HG03521 (cell line): ENCODE measurements around the gene C1QTNF9B.
"Not testable (repeated sequence)": the region's sequence is repeated elsewhere in the genome, so short reads cannot be mapped to it uniquely, and the experiment has no call there.

Source experiments
- ATAC-seq: cut with Tn5 transposase; IDR thresholded peaks from one replicate; pipeline ENCODE4 v1.9.1; 2021; ENCODE audit warnings: mild to moderate bottlenecking, moderate library complexity; ENCODE audit not compliant: unreplicated experiment

Gene C1QTNF9B

DNA sequence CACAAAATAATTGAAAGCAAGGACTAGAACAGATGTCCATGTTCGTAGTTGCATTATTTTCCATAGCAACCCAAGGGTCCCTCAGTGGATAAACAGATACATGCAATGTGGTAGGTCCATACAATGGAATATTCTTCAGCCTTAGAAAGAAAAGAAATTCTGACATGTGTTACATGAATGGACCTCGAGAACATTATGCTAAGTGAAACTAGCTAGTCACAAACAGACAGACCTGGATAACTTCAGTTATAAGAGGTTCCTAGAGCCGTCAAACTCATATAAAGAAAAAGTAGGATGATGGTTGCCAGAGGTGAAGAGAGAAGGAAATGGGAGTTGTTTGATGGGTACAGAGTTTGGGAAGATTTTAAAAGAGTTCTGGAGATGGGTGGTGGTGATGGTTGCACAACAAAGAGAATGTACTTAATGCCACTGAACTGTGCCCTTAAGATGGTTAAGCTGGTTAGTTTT is at the start of gene C1QTNF9B:
Gene C1QTNF9B, minus strand, starts transcription at position 51 of the 468 bp plus-strand sequence.
- not testable (repeated sequence) for ATAC-seq

- no peak for ATAC-seq
These were observed 49.6 kb upstream of the C1QTNF9B start for GRCh38 chr13:23946900-23947299.

- ATAC-seq: no peak
These were observed 48.8 kb upstream of the C1QTNF9B start for GRCh38 chr13:23946067-23946466.

- no peak for ATAC-seq
These were observed 48.3 kb upstream of the C1QTNF9B start for GRCh38 chr13:23945612-23946011.

- no peak for ATAC-seq
These were observed 43.9 kb upstream of the C1QTNF9B start for GRCh38 chr13:23941211-23941610.

DNA sequence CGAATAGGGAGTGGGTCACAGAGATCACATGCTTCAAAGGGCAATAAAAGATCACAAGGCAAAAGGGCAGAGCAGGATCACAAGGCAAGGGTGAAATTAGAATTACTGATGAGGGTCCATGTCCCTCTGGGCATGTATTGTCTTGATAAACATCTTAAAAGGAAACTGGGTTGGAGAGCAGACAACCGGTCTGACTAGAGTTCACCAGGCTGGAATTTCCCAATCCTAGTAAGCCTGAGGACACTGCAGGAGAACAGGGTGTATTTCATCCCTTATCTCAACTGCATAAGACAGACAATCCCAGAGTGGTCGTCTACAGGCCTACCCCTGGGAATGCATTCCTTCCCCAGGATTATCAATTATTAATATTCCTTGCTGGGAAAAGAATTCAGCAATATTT is 42.4 kb upstream of the C1QTNF9B start:
- not testable (repeated sequence) for ATAC-seq

DNA sequence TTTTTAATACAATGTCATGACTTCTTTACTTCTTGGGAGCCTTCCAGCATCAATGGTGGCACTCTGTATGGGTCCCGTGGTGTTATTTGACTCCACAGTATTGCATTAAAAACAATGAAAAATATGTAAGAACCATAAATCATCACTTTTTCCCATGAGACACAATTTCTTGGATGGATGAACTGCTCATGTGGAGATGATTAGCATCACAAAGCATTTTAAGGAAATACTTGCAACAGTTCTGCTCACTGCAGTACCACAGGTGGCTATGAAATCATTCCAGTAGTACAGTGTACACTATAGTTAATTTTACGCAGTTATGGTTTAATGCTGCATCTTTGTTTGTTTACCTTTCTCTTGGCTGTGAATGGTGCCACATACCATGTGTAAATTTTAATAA is 37.2 kb upstream of the C1QTNF9B start:
- no peak for ATAC-seq

- ATAC-seq: no peak
These were observed 31.7 kb upstream of the C1QTNF9B start for GRCh38 chr13:23928985-23929384.

DNA sequence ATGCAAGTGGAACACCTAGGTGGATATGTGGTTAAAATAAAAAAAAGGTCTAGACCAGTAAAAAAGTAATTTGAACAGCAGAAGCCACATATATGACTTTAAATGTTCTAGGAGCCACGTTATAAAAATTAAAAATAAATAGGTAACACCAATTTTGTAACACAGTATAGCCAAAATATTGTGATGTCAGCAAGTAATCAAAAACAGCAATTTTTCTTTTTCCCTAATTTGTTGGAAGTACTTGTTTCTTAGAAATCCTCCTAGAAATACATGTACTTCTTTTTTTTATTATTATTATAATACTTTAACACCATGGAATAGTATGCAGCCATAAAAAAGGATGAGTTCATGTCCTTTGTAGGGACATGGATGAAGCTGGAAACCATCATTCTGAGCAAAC is 25.7 kb upstream of the C1QTNF9B start:
- no peak for ATAC-seq

DNA sequence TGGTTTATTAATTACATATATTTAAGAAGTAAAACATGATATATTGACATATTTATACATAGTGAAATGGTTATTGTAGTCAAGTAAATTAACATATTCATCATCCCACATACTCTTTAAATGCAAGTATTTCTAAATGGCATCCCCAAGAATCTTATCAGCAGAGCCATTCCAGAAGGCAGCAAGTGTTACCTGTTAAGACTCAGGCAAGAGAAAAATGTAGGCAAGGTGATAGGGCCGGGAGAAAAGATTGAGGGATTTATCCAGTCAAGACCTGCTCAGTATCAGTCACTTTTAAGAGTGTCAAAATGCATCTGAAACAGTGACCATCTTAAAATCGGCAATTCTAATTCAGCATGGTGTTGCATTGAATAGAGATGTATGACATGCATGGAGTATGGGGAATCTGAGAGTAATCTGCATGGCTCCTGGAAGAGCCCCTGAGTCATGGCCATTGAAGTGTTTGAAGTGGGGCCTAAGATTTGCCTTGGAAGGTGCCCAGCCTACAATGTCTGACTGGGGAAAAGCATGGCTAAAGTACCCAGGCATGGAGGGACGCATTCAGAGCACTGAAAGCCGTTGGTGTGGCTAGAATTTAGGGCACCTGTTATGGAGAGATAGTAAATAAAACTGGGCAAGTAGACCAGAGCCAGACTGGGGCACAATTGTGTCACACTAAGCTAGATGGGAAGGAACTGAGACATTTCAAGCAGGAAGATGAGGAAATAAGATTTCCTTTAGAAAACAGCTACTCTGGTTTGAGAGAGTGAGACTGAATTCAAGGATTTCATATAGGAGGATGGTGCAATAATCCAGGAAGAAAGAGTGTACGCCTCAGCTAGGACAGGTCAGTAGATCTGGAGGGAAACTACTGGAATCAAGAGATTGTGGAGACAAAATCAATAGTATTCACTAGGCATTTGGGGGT is 25.0 kb upstream of the C1QTNF9B start:
- no peak for ATAC-seq

- no peak for ATAC-seq
These were observed 24.2 kb upstream of the C1QTNF9B start for GRCh38 chr13:23921451-23921888.

DNA sequence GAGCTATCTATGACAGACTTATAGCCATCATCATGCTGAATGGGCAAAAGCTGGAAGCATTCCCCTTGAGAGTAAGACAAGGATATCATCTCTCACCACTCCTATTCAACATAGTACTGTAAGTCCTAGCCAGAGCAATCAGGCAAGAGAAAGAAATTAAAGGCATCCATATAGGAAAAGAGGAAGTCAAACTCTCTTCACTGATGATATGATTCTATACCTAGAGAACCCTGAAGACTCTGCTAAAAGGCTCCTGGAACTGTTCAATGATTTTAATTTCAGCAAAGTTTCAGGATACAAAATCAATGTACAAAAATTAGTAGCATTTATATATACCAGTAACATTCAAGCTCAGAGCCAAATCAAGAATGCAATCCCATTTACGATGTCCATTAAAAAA is 21.7 kb upstream of the C1QTNF9B start:
- no peak for ATAC-seq

GRCh38 chr13:23918208-23918607 is 20.9 kb upstream of the C1QTNF9B start:
- ATAC-seq: no peak

GRCh38 chr13:23915308-23915707 is 18.0 kb upstream of the C1QTNF9B start:
- ATAC-seq: no peak

GRCh38 chr13:23912469-23912868 is 15.2 kb upstream of the C1QTNF9B start:
- ATAC-seq: no peak

GRCh38 chr13:23909606-23910005 is 12.3 kb upstream of the C1QTNF9B start:
- ATAC-seq: no peak

- ATAC-seq: no peak
These were observed 8.5 kb upstream of the C1QTNF9B start for GRCh38 chr13:23905766-23906165.

GRCh38 chr13:23903906-23904280 is 6.6 kb upstream of the C1QTNF9B start:
- no peak for ATAC-seq

DNA sequence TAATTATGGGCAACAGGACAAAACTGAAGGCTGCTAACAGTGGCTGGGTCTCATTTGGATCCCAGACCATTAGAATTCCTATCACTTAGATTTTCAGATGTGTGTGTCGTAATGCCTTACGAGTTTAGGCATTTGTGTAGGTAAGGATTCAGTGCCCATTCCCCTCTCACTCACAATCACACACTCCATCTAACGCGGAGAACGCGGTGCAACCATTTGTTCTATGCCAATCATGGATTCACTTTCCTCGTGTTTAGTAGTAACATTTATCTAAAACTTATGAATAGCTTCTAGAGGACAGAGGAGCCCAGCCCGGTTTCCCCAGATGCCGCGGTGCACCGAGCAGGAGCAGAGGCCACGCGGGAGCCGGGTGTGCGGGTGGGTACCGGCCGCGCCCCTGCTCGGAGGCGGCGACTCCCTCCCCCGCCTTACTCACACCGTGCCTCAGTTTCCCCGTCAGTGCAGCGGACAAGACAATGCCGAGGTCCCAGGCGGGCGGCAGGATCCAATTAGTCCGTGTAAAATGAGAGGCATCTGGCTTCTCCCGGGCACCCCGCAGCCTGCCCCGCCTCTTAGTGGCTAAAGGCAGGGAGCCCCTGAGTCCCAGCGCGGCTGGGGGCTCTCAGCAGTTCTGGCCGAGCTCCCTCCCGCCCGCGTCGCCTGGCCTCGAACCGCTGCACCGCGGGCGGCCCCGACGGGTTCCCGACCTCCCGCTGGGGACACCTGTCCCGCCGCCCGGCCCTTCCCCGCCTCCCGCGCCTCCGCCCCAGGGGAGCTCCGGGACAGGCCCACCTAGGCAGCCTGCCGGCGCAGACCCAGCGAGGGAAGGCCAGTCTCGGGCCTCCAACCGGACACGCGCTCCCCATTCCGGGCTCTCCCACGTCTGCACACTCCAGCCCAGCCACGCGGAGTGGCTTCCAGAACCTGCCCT is 5.9 kb upstream of the C1QTNF9B start:
- ATAC-seq: no peak

GRCh38 chr13:23901365-23901764 is 4.1 kb upstream of the C1QTNF9B start:
- no peak for ATAC-seq

GRCh38 chr13:23899555-23899954 is 2.3 kb upstream of the C1QTNF9B start:
- no peak for ATAC-seq
